Measurements from ENCODE around the gene MC1R.

- TF ChIP-seq CTCF (conservative IDR thresholded peaks at IDR 0.05; ENCODE audit: low read length) (no peak), EZH2phosphoT487 (IDR thresholded peaks at IDR 0.05; ENCODE audit: borderline replicate concordance, low read depth, low read length) (no peak)
Measured at GRCh38 chr16:89931305-89931896, 12.7 kb downstream of the MC1R start.

Measured in OCI-LY7 (cell line).